ENCODE results near the gene RUVBL1. TPM values are rescaled to one million over a fixed set of nuclear protein-coding genes. Genes with fewer than 3 reads are reported as not detected.

The RUVBL1 gene
- total RNA-seq, 1 experiment from 2014 or later, result 94.9 TPM

GRCh38 chr3:128170866-128171516 is 47.4 kb upstream of the RUVBL1 start:
- BruUV-seq (replicated peaks), result no TSS peak
- H3K27ac ChIP-seq (ENCODE audit: low read length), result no peak overlapping the region
- no peaks in the 10 kb centered on the region for H3K9me3 ChIP-seq (ENCODE audit: low read length)
- ATAC-seq, result peak; percentile 97
- TF ChIP-seq EZH2 (IDR thresholded peaks at IDR 0.05; ENCODE audit: low read length, unreplicated experiment) (no peak), CTCF (conservative IDR thresholded peaks at IDR 0.05; ENCODE audit: low read depth, low read length) (peak; percentile 79)
- H3K36me3 ChIP-seq (ENCODE audit: low read depth, low read length), result no peaks in the 10 kb centered on the region
- no peak overlapping the region for H3K9ac ChIP-seq (ENCODE audit: low read length)
- CTCF ChIA-PET, result interaction anchor here (0.5 kb wide), 1 partner anchor 87 kb away, joined by 3 read pairs; no protein-coding TSS in a partner anchor
- no peaks in the 10 kb centered on the region for H3K4me1 ChIP-seq (ENCODE audit: insufficient read depth, low read length)
- no peaks in the 10 kb centered on the region for H4K20me1 ChIP-seq (ENCODE audit: low read length)
- H3F3A ChIP-seq (ENCODE audit: low read length, unreplicated experiment), result no peaks in the 10 kb centered on the region
- H3K79me2 ChIP-seq (ENCODE audit: low read length), result no peaks in the 10 kb centered on the region
- POLR2A ChIA-PET (ENCODE audit: unreplicated experiment), result no interaction called here
- intact Hi-C loops (cut with micrococcal nuclease), result loop anchor here (2.0 to 10.0 kb wide), 4 partner anchors 134 to 414 kb away; no protein-coding TSS in a partner anchor
- H3K9me2 ChIP-seq (replicated peaks; ENCODE audit: low read length), result no peaks in the 10 kb centered on the region
- peak; percentile 73 for DNase-seq
- H3K27me3 ChIP-seq (ENCODE audit: low read length), result no peaks in the 10 kb centered on the region
- no peak overlapping the region for H3K4me3 ChIP-seq (ENCODE audit: low read length)
- H2AFZ ChIP-seq (ENCODE audit: low read length), result no peak overlapping the region
- no peak overlapping the region for H3K4me2 ChIP-seq (ENCODE audit: low read length)

GRCh38 chr3:128168836-128169235 is 45.2 kb upstream of the RUVBL1 start:
- Histone ChIP-seq H3K9me2 (replicated peaks; ENCODE audit: low read length) (no peaks in the 10 kb centered on the region), H3K4me2 (ENCODE audit: low read length) (no peak overlapping the region), H3K9ac (ENCODE audit: low read length) (no peak overlapping the region), H2AFZ (ENCODE audit: low read length) (no peak overlapping the region), H3K27me3 (ENCODE audit: low read length) (no peaks in the 10 kb centered on the region), H3K79me2 (ENCODE audit: low read length) (no peaks in the 10 kb centered on the region), H3K27ac (ENCODE audit: low read length) (no peak overlapping the region), H3K9me3 (ENCODE audit: low read length) (no peaks in the 10 kb centered on the region), H3K4me3 (ENCODE audit: low read length) (no peak overlapping the region), H3F3A (ENCODE audit: low read length, unreplicated experiment) (no peaks in the 10 kb centered on the region), H3K4me1 (ENCODE audit: insufficient read depth, low read length) (no peaks in the 10 kb centered on the region), H3K36me3 (ENCODE audit: low read depth, low read length) (no peaks in the 10 kb centered on the region), H4K20me1 (ENCODE audit: low read length) (no peaks in the 10 kb centered on the region)
- no peak for TF ChIP-seq EZH2phosphoT487 (IDR thresholded peaks at IDR 0.05; ENCODE audit: borderline replicate concordance, low read length)
- no TSS peak for BruUV-seq (replicated peaks)
- no peak for ATAC-seq
- CTCF ChIA-PET, result no interaction called here
- intact Hi-C loops (cut with micrococcal nuclease), result no loop called here
- no peak for DNase-seq
- POLR2A ChIA-PET (ENCODE audit: unreplicated experiment), result no interaction called here

GRCh38 chr3:128167973-128168674 is 44.5 kb upstream of the RUVBL1 start:
- intact Hi-C loops (cut with micrococcal nuclease), result no loop called here
- no peaks in the 10 kb centered on the region for H3K36me3 ChIP-seq (ENCODE audit: low read depth, low read length)
- no peak for TF ChIP-seq EZH2 (IDR thresholded peaks at IDR 0.05; ENCODE audit: low read length, unreplicated experiment)
- no peaks in the 10 kb centered on the region for H3K4me1 ChIP-seq (ENCODE audit: insufficient read depth, low read length)
- no TSS peak for BruUV-seq (replicated peaks)
- no peak for ATAC-seq
- H3K9me3 ChIP-seq (ENCODE audit: low read length), result no peaks in the 10 kb centered on the region
- no peaks in the 10 kb centered on the region for H3K27me3 ChIP-seq (ENCODE audit: low read length)
- ChIA-PET POLR2A (ENCODE audit: unreplicated experiment) (interaction anchor here (0.6 kb wide), 1 partner anchor 316 kb away, joined by 5 read pairs; no protein-coding TSS in a partner anchor), CTCF (no interaction called here)
- H4K20me1 ChIP-seq (ENCODE audit: low read length), result no peaks in the 10 kb centered on the region
- H3K9ac ChIP-seq (ENCODE audit: low read length), result no peak overlapping the region
- H2AFZ ChIP-seq (ENCODE audit: low read length), result no peak overlapping the region
- H3K27ac ChIP-seq (ENCODE audit: low read length), result no peak overlapping the region
- no peak for DNase-seq
- no peak overlapping the region for H3K4me2 ChIP-seq (ENCODE audit: low read length)
- H3K9me2 ChIP-seq (replicated peaks; ENCODE audit: low read length), result no peaks in the 10 kb centered on the region
- no peak overlapping the region for H3K4me3 ChIP-seq (ENCODE audit: low read length)
- no peaks in the 10 kb centered on the region for H3F3A ChIP-seq (ENCODE audit: low read length, unreplicated experiment)
- no peaks in the 10 kb centered on the region for H3K79me2 ChIP-seq (ENCODE audit: low read length)

Measured in PC-3 (cell line).